Cardiac muscle cell (in vitro differentiated cells and primary cell): ENCODE results near the gene MUCL1. TPM values are rescaled to one million over a fixed set of nuclear protein-coding genes. Genes with fewer than 3 reads are reported as not detected.
A peak's percentile ranks its signal among the peaks of the same experiment; 100 is the strongest.

Experiments used
- DNase-seq, 2 donors: peaks; one replicate each; pipeline versions ENCODE4 v3.0.0 to v3.0.0-alpha.2; 2010 to 2017; ENCODE audit warnings: low read depth in 1 of 2, low spot score in 1 of 2
- H3K27ac ChIP-seq: fragments of 200-600 bp; sonication (generic); 2 replicates; pipeline ENCODE4 v1.5.1; 2016
- H3K27me3 ChIP-seq: fragments of 200-600 bp; sonication (generic); 2 replicates; pipeline ENCODE4 v1.6.0; 2016; ENCODE audit warnings: control low read depth
- H3K36me3 ChIP-seq: fragments of 200-600 bp; sonication (generic); 2 replicates; pipeline ENCODE4 v1.5.1; 2016; ENCODE audit warnings: control low read depth
- H3K4me1 ChIP-seq: fragments of 200-600 bp; sonication (generic); 2 replicates; pipeline ENCODE4 v1.8.1; 2017; ENCODE audit warnings: low read depth, mild to moderate bottlenecking, mixed run types
- H3K4me3 ChIP-seq: fragments of 200-600 bp; sonication (generic); 2 replicates; pipeline ENCODE4 v1.5.1; 2016; ENCODE audit warnings: mild to moderate bottlenecking
- H3K9me3 ChIP-seq: fragments of 200-600 bp; sonication (generic); 2 replicates; pipeline ENCODE4 v1.5.1; 2017; ENCODE audit warnings: low read depth, mild to moderate bottlenecking, control low read depth
- polyA plus RNA-seq: library from polyadenylated mRNA; unstranded; fragments of >200 nt; fragmentation: Nextera tagmentation; extraction: Ambion mirVana; gene quantifications from 2 replicates; pipeline ENCODE4 v1.2.1, GENCODE V29; 2016
- total RNA-seq: library from RNA; depleted of rRNA; stranded (reverse); fragments of >200 nt; gene quantifications from 2 replicates; pipeline ENCODE4 v1.2.3, GENCODE V29; 2016
- TF ChIP-seq, protein P1 (sequence below): IDR thresholded peaks from 2 replicates; pipeline ENCODE4 v1.5.1; 2012; ENCODE audit warnings: low read depth, mild to moderate bottlenecking, low read length

The MUCL1 gene, protein sequence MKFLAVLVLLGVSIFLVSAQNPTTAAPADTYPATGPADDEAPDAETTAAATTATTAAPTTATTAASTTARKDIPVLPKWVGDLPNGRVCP
- not detected in 2 replicates for total RNA-seq
- polyA plus RNA-seq, result not detected in 2 replicates

DNA sequence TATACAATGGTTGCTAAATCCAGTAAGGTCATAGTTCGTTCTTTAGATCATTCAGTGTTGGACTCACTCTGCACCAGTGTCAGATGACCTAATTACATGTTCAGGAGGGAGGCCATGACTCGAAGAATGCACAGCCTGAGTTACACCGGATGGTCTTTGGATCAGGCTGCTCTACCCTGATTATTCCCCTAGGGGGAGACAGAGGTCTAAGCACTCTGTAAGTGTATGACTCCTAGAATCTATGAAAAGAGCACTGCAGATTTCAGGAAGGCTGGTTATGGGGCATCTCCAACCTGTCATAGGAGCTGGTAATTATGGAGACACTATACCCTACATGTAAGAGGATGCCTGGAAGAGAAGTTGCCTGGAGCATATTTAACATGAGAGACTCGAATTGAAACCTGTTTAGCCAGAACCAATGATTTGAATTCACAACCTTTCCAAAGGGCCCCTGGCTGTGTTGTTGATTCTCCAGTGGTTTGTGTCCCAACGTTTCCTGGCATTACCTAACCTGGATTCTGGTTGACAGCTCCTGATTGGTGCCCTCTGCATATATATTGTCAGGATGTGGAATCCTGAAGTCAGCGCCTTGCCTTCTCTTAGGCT lies at the start of gene MUCL1:
TSS of gene MUCL1 (plus strand) at position 584 of the 606 bp plus-strand sequence. CDS start 67 bp downstream, outside the sequence.
- Histone ChIP-seq H3K4me1 (no peaks in the 10 kb centered on the region), H3K4me3 (no peak within 1 kb of the TSS), H3K27me3 (peaks cover 8% of the 10 kb centered on the region), H3K27ac (no peak within 1 kb of the TSS), H3K9me3 (no peaks in the 10 kb centered on the region), H3K36me3 (no peaks in the 10 kb centered on the region)
- TF ChIP-seq, protein P1, sequence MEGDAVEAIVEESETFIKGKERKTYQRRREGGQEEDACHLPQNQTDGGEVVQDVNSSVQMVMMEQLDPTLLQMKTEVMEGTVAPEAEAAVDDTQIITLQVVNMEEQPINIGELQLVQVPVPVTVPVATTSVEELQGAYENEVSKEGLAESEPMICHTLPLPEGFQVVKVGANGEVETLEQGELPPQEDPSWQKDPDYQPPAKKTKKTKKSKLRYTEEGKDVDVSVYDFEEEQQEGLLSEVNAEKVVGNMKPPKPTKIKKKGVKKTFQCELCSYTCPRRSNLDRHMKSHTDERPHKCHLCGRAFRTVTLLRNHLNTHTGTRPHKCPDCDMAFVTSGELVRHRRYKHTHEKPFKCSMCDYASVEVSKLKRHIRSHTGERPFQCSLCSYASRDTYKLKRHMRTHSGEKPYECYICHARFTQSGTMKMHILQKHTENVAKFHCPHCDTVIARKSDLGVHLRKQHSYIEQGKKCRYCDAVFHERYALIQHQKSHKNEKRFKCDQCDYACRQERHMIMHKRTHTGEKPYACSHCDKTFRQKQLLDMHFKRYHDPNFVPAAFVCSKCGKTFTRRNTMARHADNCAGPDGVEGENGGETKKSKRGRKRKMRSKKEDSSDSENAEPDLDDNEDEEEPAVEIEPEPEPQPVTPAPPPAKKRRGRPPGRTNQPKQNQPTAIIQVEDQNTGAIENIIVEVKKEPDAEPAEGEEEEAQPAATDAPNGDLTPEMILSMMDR, result peak; percentile 84
- peak; percentile 65 to 77 for DNase-seq

DNA sequence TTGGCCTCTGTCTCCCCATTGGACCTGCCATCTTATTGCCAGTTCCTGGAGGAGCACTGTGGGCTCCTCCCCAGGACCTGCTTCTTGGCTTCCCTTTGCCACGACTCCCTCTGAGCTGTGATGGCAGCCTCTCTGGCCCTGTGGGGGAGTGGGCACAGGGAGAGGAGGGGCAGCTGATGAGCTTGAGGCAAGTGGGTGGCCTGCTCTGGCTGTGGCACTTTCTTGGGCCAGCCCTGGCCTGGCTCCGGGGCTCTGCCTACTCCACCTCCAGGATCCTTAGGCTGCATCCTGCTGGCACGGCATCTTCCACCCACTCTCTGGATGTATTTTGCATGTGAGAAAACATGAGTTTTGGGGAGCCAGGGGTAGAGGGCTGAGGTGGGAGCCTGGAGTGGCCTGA lies 32.6 kb upstream of the MUCL1 start:
- TF ChIP-seq, protein P1, result no peak
- Histone ChIP-seq H3K4me3 (no peak overlapping the region), H3K36me3 (no peaks in the 10 kb centered on the region), H3K27me3 (no peaks in the 10 kb centered on the region), H3K9me3 (no peaks in the 10 kb centered on the region), H3K27ac (no peak overlapping the region), H3K4me1 (no peaks in the 10 kb centered on the region)
- DNase-seq, result no peak

DNA sequence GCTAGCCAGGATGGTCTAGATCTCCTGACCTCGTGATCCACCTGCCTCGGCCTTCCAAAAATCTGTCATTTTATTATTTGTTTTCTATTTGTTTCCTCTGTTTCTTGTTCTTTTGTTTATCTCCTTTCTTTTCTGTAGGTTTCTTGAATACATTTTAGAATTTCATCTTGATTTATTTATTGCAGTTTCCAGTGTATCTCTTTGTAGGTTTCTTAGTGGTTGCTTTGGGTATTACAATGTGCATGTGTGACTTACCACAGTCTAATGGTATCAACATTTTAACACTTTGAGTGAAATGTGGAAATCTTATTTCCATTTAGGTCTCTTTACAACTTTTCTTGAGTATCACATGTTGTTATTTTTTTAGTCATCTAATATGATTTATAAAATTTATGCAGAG lies 29.9 kb upstream of the MUCL1 start:
- Histone ChIP-seq H3K27me3 (no peaks in the 10 kb centered on the region), H3K9me3 (no peaks in the 10 kb centered on the region), H3K36me3 (no peaks in the 10 kb centered on the region), H3K4me3 (no peak overlapping the region), H3K27ac (no peak overlapping the region), H3K4me1 (no peaks in the 10 kb centered on the region)
- no peak for DNase-seq
- TF ChIP-seq, protein P1, result no peak

DNA sequence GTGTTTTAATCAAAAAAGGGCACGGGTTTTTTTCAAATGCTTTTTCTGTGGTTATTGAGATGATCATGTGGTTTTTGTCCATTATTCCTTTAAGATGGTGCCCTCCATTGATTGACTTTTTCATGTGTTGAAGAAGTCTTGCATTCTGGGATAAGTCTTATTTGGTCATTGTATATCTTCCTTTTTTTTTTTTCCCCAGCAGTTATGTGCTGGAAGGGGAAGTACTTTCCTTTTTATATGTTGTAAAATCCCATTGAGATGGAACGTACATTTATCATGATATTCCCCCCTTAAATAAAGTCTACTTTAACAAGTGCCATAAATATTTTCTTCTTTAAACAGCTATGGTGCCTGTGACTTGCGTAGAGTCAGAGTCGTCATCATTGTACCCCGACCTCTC lies 24.8 kb upstream of the MUCL1 start:
- no peak for DNase-seq
- TF ChIP-seq, protein P1, result no peak
- Histone ChIP-seq H3K27ac (no peak overlapping the region), H3K4me3 (no peak overlapping the region), H3K27me3 (no peaks in the 10 kb centered on the region), H3K9me3 (no peaks in the 10 kb centered on the region), H3K36me3 (no peaks in the 10 kb centered on the region), H3K4me1 (no peaks in the 10 kb centered on the region)

DNA sequence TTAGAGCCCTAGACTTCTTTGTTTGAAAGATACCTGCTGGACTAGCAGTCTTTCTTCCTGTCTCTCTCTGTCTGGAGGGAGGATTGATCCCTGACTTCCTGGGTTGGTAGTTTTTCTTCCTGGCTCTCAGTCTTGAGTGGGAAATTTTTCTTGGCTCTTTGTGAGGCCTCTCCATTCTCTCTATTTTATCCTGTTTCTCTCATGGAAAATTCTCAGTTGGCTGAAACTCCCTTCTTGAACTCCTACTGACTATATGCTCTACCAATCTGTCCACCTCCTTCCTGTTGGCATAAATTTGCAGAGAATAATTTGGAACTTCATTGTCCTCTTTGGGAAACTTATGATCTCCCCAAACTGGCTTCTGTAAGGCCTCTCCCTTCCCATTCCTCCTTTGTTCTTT lies 24.1 kb upstream of the MUCL1 start:
- TF ChIP-seq, protein P1, result no peak
- no peaks in the 10 kb centered on the region for H3K9me3 ChIP-seq

More for the DNA sequence above, 24.1 kb upstream of the MUCL1 start:
- no peak for DNase-seq
- no peak overlapping the region for H3K27ac ChIP-seq
- no peaks in the 10 kb centered on the region for H3K27me3 ChIP-seq
- no peaks in the 10 kb centered on the region for H3K4me1 ChIP-seq
- no peak overlapping the region for H3K4me3 ChIP-seq
- H3K36me3 ChIP-seq, result no peaks in the 10 kb centered on the region
